GM12878 (cell line): ENCODE data around the gene DND1.
"Not testable (repeated sequence)": the region's sequence is repeated elsewhere in the genome, so short reads cannot be mapped to it uniquely, and the experiment has no call there.

Source experiments
- ATF7 ChIP-seq: fragments of 450-650 bp; IDR thresholded peaks from 2 replicates; pipeline ENCODE4 v1.6.1; 2016; ENCODE audit warnings: low read depth, mild to moderate bottlenecking
- CTCF ChIP-seq, 3 experiments: IDR thresholded peaks in 2 of 3; conservative IDR thresholded peaks in 1 of 3; 2 replicates each; pipeline ENCODE4 v1.5.1; 2011; ENCODE audit warnings: low read depth in 3 of 3, low read length in 3 of 3, mild to moderate bottlenecking in 3 of 3, control low read depth in 2 of 3, moderate library complexity in 2 of 3, inconsistent platforms in 1 of 3, mixed read lengths in 1 of 3; ENCODE audit not compliant: control insufficient read depth in 2 of 3, insufficient read depth in 1 of 3; ENCODE audit errors: extremely low read depth in 1 of 3
- EP300 ChIP-seq, 2 experiments: fragments of 150-350 bp in 1 of 2; IDR thresholded peaks; 2 replicates each; pipeline ENCODE4 v1.6.1; 2011 to 2012; ENCODE audit warnings: low read depth in 2 of 2, low read length in 2 of 2, borderline replicate concordance in 1 of 2, improper control_type of control experiment in 1 of 2, inconsistent platforms in 1 of 2; ENCODE audit not compliant: control insufficient read depth in 1 of 2
- JUNB ChIP-seq: IDR thresholded peaks from 2 replicates; pipeline ENCODE4 v1.6.1; 2016; ENCODE audit warnings: antibody characterized with exemption, mild to moderate bottlenecking
- MAX ChIP-seq: IDR thresholded peaks from 2 replicates; pipeline ENCODE4 v1.6.1; 2012; ENCODE audit warnings: low read depth, low read length, improper control_type of control experiment
- POLR2A ChIP-seq: IDR thresholded peaks from 2 replicates; pipeline ENCODE4 v1.6.1; 2011; ENCODE audit warnings: low read depth, mild to moderate bottlenecking, low read length
- POLR2AphosphoS5 ChIP-seq: IDR thresholded peaks from 2 replicates; pipeline ENCODE4 v1.6.1; 2011; ENCODE audit warnings: mild to moderate bottlenecking, low read length, inconsistent platforms
- SMC3 ChIP-seq: IDR thresholded peaks from 2 replicates; pipeline ENCODE4 v1.6.1; 2011; ENCODE audit warnings: low read length, improper control_type of control experiment, borderline replicate concordance
- STAT1 ChIP-seq: fragments of 450-650 bp; conservative IDR thresholded peaks from 2 replicates; pipeline ENCODE4 v1.6.1; 2014; ENCODE audit warnings: antibody characterized with exemption, mild to moderate bottlenecking
- SUPT20H ChIP-seq: IDR thresholded peaks from 2 replicates; pipeline ENCODE4 v1.6.1; 2011; ENCODE audit warnings: low read depth, mild to moderate bottlenecking, low read length, moderate library complexity, borderline replicate concordance; ENCODE audit not compliant: control insufficient read depth
- TAF1 ChIP-seq: IDR thresholded peaks from 2 replicates; pipeline ENCODE4 v1.6.1; 2011; ENCODE audit warnings: mild to moderate bottlenecking, low read depth, low read length, borderline replicate concordance
- TCF12 ChIP-seq: IDR thresholded peaks from 2 replicates; pipeline ENCODE4 v1.6.1; 2011; ENCODE audit warnings: low read depth, mild to moderate bottlenecking, low read length
- USF1 ChIP-seq: IDR thresholded peaks from 2 replicates; pipeline ENCODE4 v1.6.1; 2011; ENCODE audit warnings: borderline replicate concordance, low read depth, mild to moderate bottlenecking, moderate library complexity, mixed read lengths, low read length; ENCODE audit not compliant: insufficient read depth; ENCODE audit errors: extremely low read length
- ZZZ3 ChIP-seq: IDR thresholded peaks from 2 replicates; pipeline ENCODE4 v1.6.1; 2011; ENCODE audit warnings: low read depth; ENCODE audit not compliant: control insufficient read depth, insufficient read length

- TF ChIP-seq TCF12; MAX; USF1; SUPT20H; ZZZ3; EP300 (IDR thresholded peaks at IDR 0.05; ENCODE audit: borderline replicate concordance in 1 of 2, control insufficient read depth in 1 of 2, low read depth in 2 of 2, low read length in 2 of 2); ATF7; SMC3; POLR2AphosphoS5; STAT1; POLR2A; TAF1; JUNB; CTCF (IDR thresholded peaks at IDR 0.05 in 2 of 3, conservative IDR thresholded peaks at IDR 0.05 in 1 of 3; ENCODE audit: control insufficient read depth in 2 of 3, extremely low read depth in 1 of 3, insufficient read depth in 1 of 3, low read depth in 3 of 3, low read length in 3 of 3): not testable (repeated sequence)
Measured at GRCh38 chr5:140671035-140671434, 2.3 kb downstream of the DND1 start.
